OCI-LY7 (cell line): Measurements from ENCODE around the gene ARV1.

Experiments used
- CTCF ChIP-seq: fragments of 200-600 bp; sonication (generic); conservative IDR thresholded peaks from 2 replicates; pipeline ENCODE4 v1.5.1; 2014; ENCODE audit warnings: mild to moderate bottlenecking, antibody characterized with exemption, low read length, moderate library complexity, mixed read lengths
- EZH2phosphoT487 ChIP-seq: fragments of 200-600 bp; sonication (generic); IDR thresholded peaks from 2 replicates; pipeline ENCODE4 v1.6.1; 2018; ENCODE audit warnings: low read depth, borderline replicate concordance, mild to moderate bottlenecking, mixed run types, antibody characterized with exemption, low read length, moderate library complexity, mixed read lengths

- no peak for TF ChIP-seq CTCF
- TF ChIP-seq EZH2phosphoT487, result no peak
These were observed 61.3 kb downstream of the ARV1 start, which contains the start of gene FAM89A for GRCh38 chr1:231040019-231040799.
